Retina (tissue), 1 donor: Measurements from ENCODE around the gene PHKG2.

Experiments
- DNase-seq: peaks from one replicate; pipeline ENCODE4 v3.0.0-alpha.2; 2016

PHKG2 gene

GRCh38 chr16:30758988-30759491 is 10.8 kb downstream of the PHKG2 start:
- no peak for DNase-seq

GRCh38 chr16:30760001-30760559 is 11.9 kb downstream of the PHKG2 start:
- no peak for DNase-seq

- no peak for DNase-seq
These were observed 12.6 kb downstream of the PHKG2 start for GRCh38 chr16:30760577-30761426.

GRCh38 chr16:30761427-30761927 is 13.3 kb downstream of the PHKG2 start:
- DNase-seq: no peak

GRCh38 chr16:30761928-30762902 is 14.0 kb downstream of the PHKG2 start, which contains the start of the genes CFAP119 and RNF40:
Gene CFAP119 (minus strand): TSS chr16:30762062. CDS start chr16:30761748, 314 bp downstream.
Gene RNF40 (plus strand): TSS chr16:30762322. CDS start chr16:30762546, 224 bp downstream.
- DNase-seq: peak; percentile 98

GRCh38 chr16:30762991-30763725 is 14.9 kb downstream of the PHKG2 start:
- no peak for DNase-seq

- DNase-seq: no peak
These were observed 15.9 kb downstream of the PHKG2 start for GRCh38 chr16:30764086-30764485.

- no peak for DNase-seq
These were observed 16.7 kb downstream of the PHKG2 start for GRCh38 chr16:30764816-30765465.

GRCh38 chr16:30766206-30766932 is 18.1 kb downstream of the PHKG2 start:
- DNase-seq: no peak

- no peak for DNase-seq
These were observed 18.7 kb downstream of the PHKG2 start for GRCh38 chr16:30766933-30767284.

- DNase-seq: no peak
These were observed 19.7 kb downstream of the PHKG2 start for GRCh38 chr16:30767767-30768465.

GRCh38 chr16:30768583-30769181 is 20.5 kb downstream of the PHKG2 start:
- no peak for DNase-seq

GRCh38 chr16:30769379-30770089 is 21.3 kb downstream of the PHKG2 start:
- DNase-seq: no peak

- DNase-seq: no peak
These were observed 23.5 kb downstream of the PHKG2 start for GRCh38 chr16:30771726-30772125.

GRCh38 chr16:30773826-30774225 is 25.6 kb downstream of the PHKG2 start:
- no peak for DNase-seq

GRCh38 chr16:30774367-30775130 is 26.3 kb downstream of the PHKG2 start:
- DNase-seq: no peak

GRCh38 chr16:30775131-30775391 is 26.8 kb downstream of the PHKG2 start:
- no peak for DNase-seq

- DNase-seq: peak; percentile 93
These were observed 27.4 kb downstream of the PHKG2 start for GRCh38 chr16:30775392-30776188.
